B cell (primary cell): Measurements from ENCODE around the gene MDGA2. TPM values are rescaled to one million over a fixed set of nuclear protein-coding genes. Genes with fewer than 3 reads are reported as not detected.
"Not testable (repeated sequence)": the region's sequence is repeated elsewhere in the genome, so short reads cannot be mapped to it uniquely, and the experiment has no call there.

Experiments
- ATAC-seq: fragments of 200-7000 bp; cut with Tn5 transposase; one replicate; pipeline ENCODE4 v1.10.0; 2021; ENCODE audit warnings: low read depth, mild to moderate bottlenecking, moderate number of reproducible peaks, moderate library complexity
- CTCF ChIA-PET: fragments of 350-600 bp; sonication (Branson Sonifier 250); formaldehyde crosslinking; loops from one replicate; lab custom pipeline; 2021; ENCODE audit warnings: antibody characterized with exemption, inconsistent platforms; lab: Charles Lee
- POLR2A ChIA-PET: fragments of 350-600 bp; sonication (Branson Sonifier 250); formaldehyde crosslinking; loops from one replicate; lab custom pipeline; 2021; ENCODE audit warnings: antibody characterized with exemption; lab: Charles Lee
- DNase-seq: peaks from one replicate; pipeline ENCODE4 v3.0.0; 2013
- H2AFZ ChIP-seq: 2 replicates; pipeline ENCODE4 v1.6.1; 2012; ENCODE audit warnings: mild to moderate bottlenecking, low read depth, low read length; ENCODE audit not compliant: insufficient read depth, poor library complexity, severe bottlenecking
- H3K27ac ChIP-seq, 2 donors: 1 replicate in 1 of 2; 2 replicates in 1 of 2; pipeline ENCODE4 v1.5.1; 2012 to 2013; ENCODE audit warnings: low read length in 2 of 2, mild to moderate bottlenecking in 2 of 2, moderate library complexity in 1 of 2
- H3K27me3 ChIP-seq, 4 experiments: fragments of 200-600 bp in 1 of 4; sonication (generic) in 1 of 4; replicated peaks in 1 of 4; 1 replicate in 2 of 4; 2 replicates in 2 of 4; pipeline versions ENCODE4 v1.6.1 to v1.7.0; 2013 to 2016; ENCODE audit warnings: low read length in 3 of 4, mild to moderate bottlenecking in 2 of 4, mixed read lengths in 1 of 4, moderate library complexity in 1 of 4; ENCODE audit not compliant: insufficient read depth in 4 of 4, control insufficient read depth in 3 of 4; ENCODE audit errors: control extremely low read depth in 1 of 4
- H3K36me3 ChIP-seq, 2 experiments: replicated peaks in 1 of 2; 1 replicate in 1 of 2; 2 replicates in 1 of 2; pipeline versions ENCODE4 v1.6.1 to v1.7.1; 2013; ENCODE audit warnings: low read length in 1 of 2; ENCODE audit not compliant: insufficient read depth in 2 of 2, control insufficient read depth in 1 of 2; ENCODE audit errors: control extremely low read depth in 1 of 2, extremely low read depth in 1 of 2
- H3K4me1 ChIP-seq, 2 donors: fragments of 200-600 bp in 1 of 2; sonication (generic) in 1 of 2; 1 replicate in 1 of 2; 2 replicates in 1 of 2; pipeline versions ENCODE4 v1.5.1 to v1.6.1; 2013 to 2017; ENCODE audit warnings: low read length in 2 of 2; ENCODE audit not compliant: control insufficient read depth in 2 of 2, insufficient read depth in 2 of 2
- H3K4me2 ChIP-seq: replicated peaks from 2 replicates; pipeline ENCODE3; 2012; ENCODE audit warnings: mild to moderate bottlenecking, low read depth, low read length; ENCODE audit not compliant: poor library complexity, severe bottlenecking
- H3K4me3 ChIP-seq, 5 experiments: fragments of 200-600 bp in 1 of 5; sonication (generic) in 1 of 5; 1 replicate in 3 of 5; 2 replicates in 2 of 5; pipeline versions ENCODE4 v1.5.1 to v1.7.0; 2011 to 2016; ENCODE audit warnings: low read length in 4 of 5, mild to moderate bottlenecking in 4 of 5, low read depth in 2 of 5, control low read depth in 1 of 5, moderate library complexity in 1 of 5; ENCODE audit not compliant: insufficient read depth in 1 of 5; ENCODE audit errors: control extremely low read depth in 1 of 5, extremely low read depth in 1 of 5
- H3K79me2 ChIP-seq: fragments of 200-600 bp; sonication (generic); one replicate; pipeline ENCODE4 v1.6.0; 2016; ENCODE audit warnings: low read length; ENCODE audit not compliant: control insufficient read depth, insufficient read depth
- H3K9ac ChIP-seq: fragments of 200-600 bp; sonication (generic); 2 replicates; pipeline ENCODE4 v1.6.1; 2017; ENCODE audit warnings: mild to moderate bottlenecking, low read length, moderate library complexity
- H3K9me3 ChIP-seq, 3 donors: one replicate each; pipeline versions ENCODE4 v1.6.1 to v1.7.1; 2013; ENCODE audit warnings: low read length in 2 of 3; ENCODE audit not compliant: control insufficient read depth in 2 of 3, insufficient read depth in 1 of 3; ENCODE audit errors: control extremely low read depth in 1 of 3
- H4K20me1 ChIP-seq: 2 replicates; pipeline ENCODE4 v1.6.0; 2012; ENCODE audit warnings: mild to moderate bottlenecking, low read length; ENCODE audit not compliant: insufficient read depth, control insufficient read depth, poor library complexity, severe bottlenecking
- H3K27ac Mint-ChIP-seq: one replicate; pipeline ENCODE4 v1.8.0; 2021; ENCODE audit warnings: mixed read lengths
- H3K27me3 Mint-ChIP-seq: one replicate; pipeline ENCODE4 v1.8.0; 2021; ENCODE audit warnings: mixed read lengths
- H3K4me1 Mint-ChIP-seq: one replicate; pipeline ENCODE4 v1.8.0; 2021; ENCODE audit warnings: mixed read lengths
- H3K4me3 Mint-ChIP-seq: one replicate; pipeline ENCODE4 v1.8.0; 2021; ENCODE audit warnings: mixed read lengths
- H3K9me3 Mint-ChIP-seq: one replicate; pipeline ENCODE4 v1.8.0; 2022; ENCODE audit warnings: mixed read lengths; ENCODE audit not compliant: insufficient read depth
- CTCF ChIP-seq: fragments of 200-600 bp; IDR thresholded peaks from one replicate; pipeline ENCODE4 v1.8.0; 2022; ENCODE audit warnings: antibody characterized with exemption, mild to moderate bottlenecking
- EZH2 ChIP-seq: IDR thresholded peaks from 2 replicates; pipeline ENCODE4 v1.6.1; 2012; ENCODE audit warnings: borderline replicate concordance, low read depth, mild to moderate bottlenecking, moderate library complexity, low read length; ENCODE audit not compliant: insufficient read depth, poor library complexity, severe bottlenecking
- WGBS: methylation state at CpG from one replicate; pipeline ENCODE4 v1.1.5; 2013; ENCODE audit warnings: missing lambda C conversion rate; ENCODE audit not compliant: insufficient coverage; 5-methylcytosine and 5-hydroxymethylcytosine counted together
- intact Hi-C: fragments of 100-400 bp; cut with micrococcal nuclease; formaldehyde crosslinking; loops from one replicate; pipeline ENCODE4 v1.10.0; 2022
- polyA plus RNA-seq: library from polyadenylated mRNA; depleted of rRNA; stranded (reverse); fragments of >200 nt; gene quantifications from 2 replicates; pipeline ENCODE4 v1.2.3, GENCODE V29; 2012
- total RNA-seq, 2 donors: library from RNA; stranded (reverse); fragments of 120-200 nt in 1 of 2; gene quantifications; 1 replicate in 1 of 2; 2 replicates in 1 of 2; pipeline versions ENCODE4 v1.2.3 to v1.2.4, GENCODE V29; 2013 to 2022

Gene MDGA2
- total and polyA plus RNA-seq, 2 donors (not counting 1 experiment from before 2014, with no cell fraction given): not detected

GRCh38 chr14:47186486-47186885 lies 488.9 kb downstream of the MDGA2 start:
- Histone ChIP-seq H3K27me3 (no peaks in the 10 kb centered on the region), H3K4me2 (no peak overlapping the region), H2AFZ (no peak overlapping the region), H3K4me1 (no peaks in the 10 kb centered on the region), H3K36me3 (no peaks in the 10 kb centered on the region), H3K27ac (no peak overlapping the region), H3K4me3 (no peak overlapping the region), H3K79me2 (no peaks in the 10 kb centered on the region), H3K9me3 (no peaks in the 10 kb centered on the region), H4K20me1 (no peaks in the 10 kb centered on the region), H3K9ac (no peak overlapping the region)
- Mint-ChIP-seq H3K27me3 (no peaks in the 10 kb centered on the region), H3K9me3 (no peaks in the 10 kb centered on the region), H3K4me3 (no peak overlapping the region), H3K27ac (no peak overlapping the region), H3K4me1 (no peaks in the 10 kb centered on the region)
- no CpG with 5 or more reads among the region's 2 CpGs for WGBS
- no peak for DNase-seq
- ChIA-PET CTCF (no interaction called here), POLR2A (no interaction called here)
- intact Hi-C loops: no loop called here
- no peak for TF ChIP-seq EZH2
- no peak for TF ChIP-seq CTCF
- no peak for ATAC-seq

GRCh38 chr14:47179906-47180305 lies 495.5 kb downstream of the MDGA2 start:
- H4K20me1 ChIP-seq: no peaks in the 10 kb centered on the region
- no peak for DNase-seq
- intact Hi-C loops: no loop called here
- H3K36me3 ChIP-seq: no peaks in the 10 kb centered on the region
- Mint-ChIP-seq H3K4me1 (no peaks in the 10 kb centered on the region), H3K27me3 (no peaks in the 10 kb centered on the region), H3K9me3 (no peaks in the 10 kb centered on the region), H3K27ac (no peak overlapping the region), H3K4me3 (no peak overlapping the region)
- WGBS: no CpG with 5 or more reads among the region's 1 CpG
- TF ChIP-seq EZH2 (no peak), CTCF (no peak)
- H3K27me3 ChIP-seq: no peaks in the 10 kb centered on the region
- CTCF ChIA-PET: no interaction called here
- no peaks in the 10 kb centered on the region for H3K79me2 ChIP-seq
- H3K4me1 ChIP-seq: no peaks in the 10 kb centered on the region
- no peak overlapping the region for H3K9ac ChIP-seq
- no peak overlapping the region for H2AFZ ChIP-seq
- no peaks in the 10 kb centered on the region for H3K9me3 ChIP-seq
- ATAC-seq: no peak
- H3K27ac ChIP-seq: no peak overlapping the region
- POLR2A ChIA-PET: no interaction called here
- no peak overlapping the region for H3K4me3 ChIP-seq
- H3K4me2 ChIP-seq: no peak overlapping the region

GRCh38 chr14:47171896-47172295 lies 503.5 kb downstream of the MDGA2 start:
- ATAC-seq, H3K4me3 ChIP-seq, H3K9ac ChIP-seq, H3K36me3 ChIP-seq, H3K27me3 Mint-ChIP-seq, H3K4me1 Mint-ChIP-seq, H3K4me2 ChIP-seq, intact Hi-C loops, DNase-seq, H3K27ac Mint-ChIP-seq, H2AFZ ChIP-seq, CTCF ChIA-PET, H3K9me3 ChIP-seq, H3K9me3 Mint-ChIP-seq, POLR2A ChIA-PET, H3K4me3 Mint-ChIP-seq, H4K20me1 ChIP-seq, H3K27ac ChIP-seq, H3K4me1 ChIP-seq, H3K27me3 ChIP-seq, H3K79me2 ChIP-seq: not testable (repeated sequence)
- 94% methylated on average over 7 of the region's 10 CpGs for WGBS
